ENCODE measurements around the gene PTTG1.
A peak's percentile ranks its signal among the peaks of the same experiment; 100 is the strongest.

Gene PTTG1

DNA sequence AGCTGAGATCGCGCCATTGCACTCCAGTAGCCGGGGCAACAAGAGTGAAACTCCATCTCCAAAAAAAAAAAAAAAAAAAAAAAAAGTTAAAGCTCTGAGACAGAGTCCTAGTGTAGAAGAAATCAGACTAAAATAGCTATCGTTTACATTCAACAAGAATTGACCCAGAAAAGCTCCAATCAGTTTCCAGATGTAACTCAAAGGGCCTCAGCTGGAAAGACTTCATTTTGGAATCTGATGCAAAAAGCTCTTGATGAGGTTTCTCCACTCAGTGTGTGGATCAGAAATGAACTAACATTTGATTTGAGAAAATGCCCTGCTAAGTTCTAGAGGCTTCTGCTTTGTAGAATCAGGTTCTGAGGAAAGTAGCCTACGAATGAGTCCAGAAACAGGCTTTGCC is 44.0 kb upstream of the PTTG1 start:
- no peaks in the 10 kb centered on the region for H3K4me1 ChIP-seq (ENCODE audit: control insufficient read depth in 1 of 2, insufficient read depth in 2 of 2, low read length in 2 of 2)
- no peak overlapping the region for H4K91ac ChIP-seq (ENCODE audit: low read depth, low read length)
- WGBS (ENCODE audit: extremely low coverage, insufficient coverage, insufficient read length): no CpG with 5 or more reads among the region's 5 CpGs
- no peak overlapping the region for H4K8ac ChIP-seq (ENCODE audit: low read depth, low read length)
- no peak overlapping the region for H3K9ac ChIP-seq (ENCODE audit: low read length)
- no peak overlapping the region for H2AFZ ChIP-seq (ENCODE audit: insufficient read depth, low read length, poor library complexity)
- no peak overlapping the region for H3K18ac ChIP-seq (ENCODE audit: low read length)
- H3K9me3 ChIP-seq (ENCODE audit: insufficient read depth, low read depth, low read length): no peaks in the 10 kb centered on the region
- H2BK120ac ChIP-seq (ENCODE audit: insufficient read depth, low read length, poor library complexity): no peak overlapping the region
- H2BK5ac ChIP-seq (ENCODE audit: low read depth, low read length, poor library complexity): no peak overlapping the region
- no peak overlapping the region for H2BK12ac ChIP-seq (ENCODE audit: low read length)
- no peak overlapping the region for H3K4ac ChIP-seq (ENCODE audit: low read depth, low read length)
- H3K23ac ChIP-seq (ENCODE audit: low read length): no peak overlapping the region
- H3K4me3 ChIP-seq (ENCODE audit: low read depth, low read length): no peak overlapping the region
- no peaks in the 10 kb centered on the region for H3K79me2 ChIP-seq (ENCODE audit: control insufficient read depth, insufficient read depth, low read length, poor library complexity)
- H4K12ac ChIP-seq (ENCODE audit: low read depth, low read length): no peak overlapping the region
- no peak overlapping the region for H2AK5ac ChIP-seq (ENCODE audit: low read length)
- H3K4me2 ChIP-seq (ENCODE audit: low read length): no peak overlapping the region
- no peak overlapping the region for H3K27ac ChIP-seq (ENCODE audit: low read depth, low read length)
- no peak for DNase-seq
- no peaks in the 10 kb centered on the region for H3K27me3 ChIP-seq (ENCODE audit: insufficient read depth, low read length)
- H3K36me3 ChIP-seq (ENCODE audit: control insufficient read depth in 1 of 2, insufficient read depth in 2 of 2, low read length in 2 of 2): no peaks in the 10 kb centered on the region
- no peak overlapping the region for H3K14ac ChIP-seq (ENCODE audit: low read length)
- no peaks in the 10 kb centered on the region for H3K79me1 ChIP-seq (ENCODE audit: low read length)

DNA sequence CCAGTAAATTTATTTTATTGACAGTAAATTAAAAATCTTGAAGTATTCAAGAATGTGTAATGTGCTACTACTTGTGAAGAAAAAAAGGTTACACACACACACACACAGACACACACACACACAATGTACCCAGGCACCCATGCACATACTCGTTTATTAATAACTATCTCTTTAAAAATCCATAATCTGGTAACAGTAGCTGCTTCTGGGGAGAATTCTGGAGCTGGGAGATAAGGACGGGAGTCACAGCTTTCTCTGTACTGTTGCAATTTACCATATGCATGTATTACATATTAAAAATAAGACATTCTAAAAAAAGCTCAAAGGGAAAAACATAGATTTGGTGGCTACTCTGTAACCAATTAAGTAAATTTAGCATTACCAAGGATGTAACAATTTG is 43.3 kb upstream of the PTTG1 start:
- H3K27ac ChIP-seq (ENCODE audit: low read depth, low read length): no peak overlapping the region
- H3K4me3 ChIP-seq (ENCODE audit: low read depth, low read length): no peak overlapping the region
- no peaks in the 10 kb centered on the region for H3K4me1 ChIP-seq (ENCODE audit: control insufficient read depth in 1 of 2, insufficient read depth in 2 of 2, low read length in 2 of 2)
- no peaks in the 10 kb centered on the region for H3K36me3 ChIP-seq (ENCODE audit: control insufficient read depth in 1 of 2, insufficient read depth in 2 of 2, low read length in 2 of 2)
- H2AK5ac ChIP-seq (ENCODE audit: low read length): no peak overlapping the region
- no peaks in the 10 kb centered on the region for H3K9me3 ChIP-seq (ENCODE audit: insufficient read depth, low read depth, low read length)
- no peak overlapping the region for H3K23ac ChIP-seq (ENCODE audit: low read length)
- no peak overlapping the region for H3K9ac ChIP-seq (ENCODE audit: low read length)
- H3K27me3 ChIP-seq (ENCODE audit: insufficient read depth, low read length): no peaks in the 10 kb centered on the region
- no peak overlapping the region for H2AFZ ChIP-seq (ENCODE audit: insufficient read depth, low read length, poor library complexity)
- H3K14ac ChIP-seq (ENCODE audit: low read length): no peak overlapping the region
- no peak overlapping the region for H2BK120ac ChIP-seq (ENCODE audit: insufficient read depth, low read length, poor library complexity)
- H4K91ac ChIP-seq (ENCODE audit: low read depth, low read length): no peak overlapping the region
- WGBS (ENCODE audit: extremely low coverage, insufficient coverage, insufficient read length): no CpG with 5 or more reads among the region's 2 CpGs
- H2BK12ac ChIP-seq (ENCODE audit: low read length): no peak overlapping the region
- no peak overlapping the region for H3K4ac ChIP-seq (ENCODE audit: low read depth, low read length)
- H4K8ac ChIP-seq (ENCODE audit: low read depth, low read length): no peak overlapping the region
- H3K18ac ChIP-seq (ENCODE audit: low read length): no peak overlapping the region
- H4K12ac ChIP-seq (ENCODE audit: low read depth, low read length): no peak overlapping the region
- no peak overlapping the region for H2BK5ac ChIP-seq (ENCODE audit: low read depth, low read length, poor library complexity)
- no peaks in the 10 kb centered on the region for H3K79me1 ChIP-seq (ENCODE audit: low read length)
- no peak overlapping the region for H3K4me2 ChIP-seq (ENCODE audit: low read length)
- no peaks in the 10 kb centered on the region for H3K79me2 ChIP-seq (ENCODE audit: control insufficient read depth, insufficient read depth, low read length, poor library complexity)
- DNase-seq: no peak

DNA sequence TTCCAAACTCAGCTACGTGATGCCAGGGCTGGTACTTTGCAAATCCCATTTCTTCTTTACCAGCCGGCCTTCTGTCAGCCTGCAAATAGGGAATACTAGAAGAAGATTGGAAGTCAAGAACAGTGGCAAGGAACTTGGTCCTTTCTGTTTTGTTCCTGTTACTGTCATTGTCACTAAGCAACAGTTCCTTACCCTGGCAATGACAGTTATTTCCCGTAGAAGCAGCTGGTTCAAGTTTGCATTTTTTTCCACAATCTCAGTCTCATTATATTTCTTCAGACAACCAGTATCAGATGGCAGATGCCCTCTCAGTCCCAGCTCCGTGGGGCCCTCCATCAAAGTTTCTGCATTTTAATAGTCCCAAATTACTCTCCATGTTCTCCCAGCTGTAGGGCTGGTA is 42.1 kb upstream of the PTTG1 start:
- Histone ChIP-seq H2AFZ (ENCODE audit: insufficient read depth, low read length, poor library complexity) (no peak overlapping the region), H2BK12ac (ENCODE audit: low read length) (no peak overlapping the region), H2AK5ac (ENCODE audit: low read length) (no peak overlapping the region), H3K27me3 (ENCODE audit: insufficient read depth, low read length) (no peaks in the 10 kb centered on the region), H4K12ac (ENCODE audit: low read depth, low read length) (no peak overlapping the region), H3K18ac (ENCODE audit: low read length) (no peak overlapping the region), H2BK120ac (ENCODE audit: insufficient read depth, low read length, poor library complexity) (no peak overlapping the region), H3K4me3 (ENCODE audit: low read depth, low read length) (no peak overlapping the region), H3K36me3 (ENCODE audit: control insufficient read depth in 1 of 2, insufficient read depth in 2 of 2, low read length in 2 of 2) (no peaks in the 10 kb centered on the region), H3K79me1 (ENCODE audit: low read length) (no peaks in the 10 kb centered on the region), H3K23ac (ENCODE audit: low read length) (no peak overlapping the region), H3K9ac (ENCODE audit: low read length) (no peak overlapping the region), H3K9me3 (ENCODE audit: insufficient read depth, low read depth, low read length) (no peaks in the 10 kb centered on the region), H3K4me2 (ENCODE audit: low read length) (no peak overlapping the region), H3K4ac (ENCODE audit: low read depth, low read length) (no peak overlapping the region), H4K91ac (ENCODE audit: low read depth, low read length) (no peak overlapping the region), H3K4me1 (ENCODE audit: control insufficient read depth in 1 of 2, insufficient read depth in 2 of 2, low read length in 2 of 2) (no peaks in the 10 kb centered on the region), H3K27ac (ENCODE audit: low read depth, low read length) (no peak overlapping the region), H4K8ac (ENCODE audit: low read depth, low read length) (no peak overlapping the region), H2BK5ac (ENCODE audit: low read depth, low read length, poor library complexity) (no peak overlapping the region), H3K14ac (ENCODE audit: low read length) (no peak overlapping the region), H3K79me2 (ENCODE audit: control insufficient read depth, insufficient read depth, low read length, poor library complexity) (no peaks in the 10 kb centered on the region)
- no CpG with 5 or more reads among the region's 4 CpGs for WGBS (ENCODE audit: extremely low coverage, insufficient coverage, insufficient read length)
- DNase-seq: peak; percentile 11 to 66

DNA sequence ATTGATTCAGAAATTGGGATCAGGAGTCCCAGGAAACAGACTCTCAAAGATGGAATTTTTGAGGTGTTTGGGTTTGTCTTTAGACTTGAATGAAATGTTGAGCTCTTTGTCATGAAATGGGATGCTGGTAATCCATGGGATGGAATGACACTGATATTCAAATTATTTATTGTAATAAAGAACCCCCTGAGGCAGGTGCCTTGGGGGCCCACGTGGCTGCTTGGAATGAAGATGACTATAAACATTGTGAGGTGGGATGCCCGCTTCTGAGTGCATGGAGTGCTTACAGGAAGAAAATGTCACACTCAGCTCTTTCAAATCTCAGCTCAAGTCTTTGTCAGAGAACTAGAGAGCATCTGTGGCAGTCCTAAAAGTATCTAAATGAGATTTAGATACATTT is 41.6 kb upstream of the PTTG1 start:
- Histone ChIP-seq H4K8ac (ENCODE audit: low read depth, low read length) (no peak overlapping the region), H3K27me3 (ENCODE audit: insufficient read depth, low read length) (no peaks in the 10 kb centered on the region), H2AK5ac (ENCODE audit: low read length) (no peak overlapping the region), H3K36me3 (ENCODE audit: control insufficient read depth in 1 of 2, insufficient read depth in 2 of 2, low read length in 2 of 2) (no peaks in the 10 kb centered on the region), H2BK12ac (ENCODE audit: low read length) (no peak overlapping the region), H4K12ac (ENCODE audit: low read depth, low read length) (no peak overlapping the region), H3K18ac (ENCODE audit: low read length) (no peak overlapping the region), H3K23ac (ENCODE audit: low read length) (no peak overlapping the region), H3K4ac (ENCODE audit: low read depth, low read length) (no peak overlapping the region), H3K4me3 (ENCODE audit: low read depth, low read length) (no peak overlapping the region), H2AFZ (ENCODE audit: insufficient read depth, low read length, poor library complexity) (no peak overlapping the region), H3K9ac (ENCODE audit: low read length) (no peak overlapping the region), H3K9me3 (ENCODE audit: insufficient read depth, low read depth, low read length) (no peaks in the 10 kb centered on the region), H2BK120ac (ENCODE audit: insufficient read depth, low read length, poor library complexity) (no peak overlapping the region), H4K91ac (ENCODE audit: low read depth, low read length) (no peak overlapping the region), H2BK5ac (ENCODE audit: low read depth, low read length, poor library complexity) (no peak overlapping the region), H3K79me1 (ENCODE audit: low read length) (no peaks in the 10 kb centered on the region), H3K14ac (ENCODE audit: low read length) (no peak overlapping the region), H3K27ac (ENCODE audit: low read depth, low read length) (no peak overlapping the region), H3K4me1 (ENCODE audit: control insufficient read depth in 1 of 2, insufficient read depth in 2 of 2, low read length in 2 of 2) (no peaks in the 10 kb centered on the region), H3K79me2 (ENCODE audit: control insufficient read depth, insufficient read depth, low read length, poor library complexity) (no peaks in the 10 kb centered on the region), H3K4me2 (ENCODE audit: low read length) (no peak overlapping the region)
- WGBS (ENCODE audit: extremely low coverage, insufficient coverage, insufficient read length): no CpG with 5 or more reads among the region's 2 CpGs
- peak; percentile 60 to 73 for DNase-seq
